GM12873 (cell line): Measurements from ENCODE around the gene MGME1.

ENCODE experiments used
- CTCF ChIP-seq: IDR thresholded peaks from 2 replicates; pipeline ENCODE4 v1.5.1; 2012; ENCODE audit warnings: low read depth, mild to moderate bottlenecking, moderate library complexity, low read length, control low read depth; ENCODE audit not compliant: insufficient read depth; ENCODE audit errors: missing control alignments

The MGME1 gene

GRCh38 chr20:18024606-18025127 is 55.8 kb downstream of the MGME1 start:
- TF ChIP-seq CTCF: no peak

GRCh38 chr20:18030020-18030419 is 61.2 kb downstream of the MGME1 start:
- no peak for TF ChIP-seq CTCF

GRCh38 chr20:18031050-18031449 is 62.2 kb downstream of the MGME1 start:
- TF ChIP-seq CTCF: no peak

GRCh38 chr20:18031888-18032509 is 63.2 kb downstream of the MGME1 start:
- TF ChIP-seq CTCF: no peak

GRCh38 chr20:18032977-18033892 is 64.4 kb downstream of the MGME1 start:
- no peak for TF ChIP-seq CTCF

- TF ChIP-seq CTCF: no peak
Measured at GRCh38 chr20:18034039-18034438, 65.2 kb downstream of the MGME1 start.

- TF ChIP-seq CTCF: no peak
Measured at GRCh38 chr20:18039063-18039462, 70.2 kb downstream of the MGME1 start.
